ENCODE results near the gene COQ10B.

COQ10B gene

GRCh38 chr2:197502685-197503084 lies 49.3 kb downstream of the COQ10B start:
- no peak for DNase-seq

GRCh38 chr2:197504000-197504399 lies 50.6 kb downstream of the COQ10B start:
- DNase-seq = no peak

GRCh38 chr2:197504512-197504911 lies 51.2 kb downstream of the COQ10B start:
- DNase-seq = no peak

- no peak for DNase-seq
Measured at GRCh38 chr2:197506658-197507057, 53.3 kb downstream of the COQ10B start.

- no peak for DNase-seq
Measured at GRCh38 chr2:197513915-197514314, 60.6 kb downstream of the COQ10B start.

- DNase-seq = peak; percentile 21
Measured at GRCh38 chr2:197514754-197515153, 61.4 kb downstream of the COQ10B start.

- DNase-seq = peak; percentile 62
Measured at GRCh38 chr2:197515315-197515738, 62.0 kb downstream of the COQ10B start.

- peak; percentile 90 for DNase-seq
Measured at GRCh38 chr2:197515739-197516392, 62.5 kb downstream of the COQ10B start, which contains the start of gene MOB4. Gene MOB4 (plus strand): TSS chr2:197516066. CDS start chr2:197516087, 21 bp downstream.

GRCh38 chr2:197516393-197516761 lies 63.0 kb downstream of the COQ10B start:
- DNase-seq = peak; percentile 3

GRCh38 chr2:197517150-197517549 lies 63.8 kb downstream of the COQ10B start:
- DNase-seq = no peak
